Stimulated activated CD8-positive, alpha-beta memory T cell treated with anti-CD3 and anti-CD28 coated beads, Interleukin-7, amount 100 ng/mL, for 24 hours (primary cell): Measurements from ENCODE around the gene SLC48A1.
A peak's percentile ranks its signal among the peaks of the same experiment; 100 is the strongest.

Source experiments
- DNase-seq: peaks from one replicate; pipeline ENCODE4 v3.0.0-alpha.2; 2020; ENCODE audit warnings: low read depth

SLC48A1 gene

DNA sequence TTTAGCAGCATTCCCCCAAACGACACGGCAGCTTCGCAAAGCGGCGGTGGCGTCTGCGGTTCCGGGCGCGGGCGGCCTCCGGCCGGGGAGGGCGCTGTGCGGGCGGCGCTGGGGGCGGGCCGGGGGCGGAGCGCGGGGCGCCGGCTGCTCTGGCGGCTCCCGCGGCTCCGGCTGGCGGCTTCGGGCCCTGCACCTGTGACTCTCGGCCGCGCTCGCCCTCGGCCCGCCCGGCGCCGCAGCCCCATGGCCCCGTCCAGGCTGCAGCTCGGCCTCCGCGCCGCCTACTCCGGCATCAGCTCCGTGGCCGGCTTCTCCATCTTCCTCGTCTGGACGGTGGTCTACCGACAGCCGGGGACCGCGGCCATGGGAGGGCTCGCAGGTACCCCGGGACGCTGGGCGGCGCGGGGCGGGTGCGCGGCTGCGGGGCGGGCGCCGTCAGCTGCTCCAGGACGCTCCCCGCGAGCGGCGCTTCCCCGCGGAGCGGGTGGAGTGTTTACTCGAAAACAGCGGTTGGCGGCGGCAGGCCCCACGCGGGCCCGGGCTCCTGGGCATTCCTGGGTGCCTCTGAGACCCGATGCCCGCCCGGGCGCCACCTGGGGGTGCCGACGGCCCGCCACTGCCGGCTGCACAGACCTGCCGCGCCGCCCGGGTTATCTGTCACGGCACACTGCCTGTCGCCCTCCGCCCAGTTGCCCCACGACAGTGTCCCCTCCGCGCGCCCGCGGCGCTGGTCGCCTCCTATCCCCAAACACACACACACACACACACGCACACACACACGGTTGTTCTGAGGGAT is at the start of gene SLC48A1:
Gene SLC48A1 (plus strand): TSS at position 177 of the 796 bp plus-strand sequence. CDS start 67 bp downstream, at position 244.
- DNase-seq = no peak

DNA sequence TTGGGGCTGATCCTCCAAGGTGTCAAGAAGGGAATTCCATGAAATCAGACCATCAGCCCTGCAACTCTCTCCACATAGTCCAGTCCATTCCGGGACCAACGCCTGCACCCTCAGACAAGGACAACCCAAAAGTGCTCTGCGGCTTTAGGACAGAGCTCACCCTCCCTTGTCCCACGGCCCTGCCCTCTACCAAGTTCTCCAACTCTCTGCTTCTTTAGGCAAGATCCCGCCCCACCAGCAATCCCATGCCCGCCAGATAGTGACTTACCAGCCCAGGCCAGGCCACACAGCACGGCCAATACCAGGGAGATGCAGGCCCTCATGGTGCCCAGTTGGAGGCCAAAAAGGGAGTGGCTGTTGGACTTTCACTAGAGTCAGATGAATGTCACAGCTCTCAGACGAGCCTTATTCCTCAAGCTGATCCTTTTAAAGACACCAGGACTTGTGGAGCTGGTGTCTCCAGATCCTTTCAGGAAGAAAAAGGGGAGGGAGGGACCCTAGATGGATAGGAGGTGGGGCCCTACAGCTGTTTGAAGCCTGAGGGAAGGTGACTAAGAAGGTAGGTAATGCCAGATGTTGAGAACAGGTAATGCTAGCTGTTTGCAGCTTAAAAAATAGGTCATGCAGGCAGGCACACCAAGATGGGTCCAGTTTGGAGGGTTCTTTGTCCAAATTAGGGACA is 47.8 kb upstream of the SLC48A1 start, which contains the start of gene ENDOU:
Gene ENDOU (minus strand): TSS at position 400 of the 682 bp plus-strand sequence. CDS start 77 bp downstream, at position 323.
- no peak for DNase-seq

DNA sequence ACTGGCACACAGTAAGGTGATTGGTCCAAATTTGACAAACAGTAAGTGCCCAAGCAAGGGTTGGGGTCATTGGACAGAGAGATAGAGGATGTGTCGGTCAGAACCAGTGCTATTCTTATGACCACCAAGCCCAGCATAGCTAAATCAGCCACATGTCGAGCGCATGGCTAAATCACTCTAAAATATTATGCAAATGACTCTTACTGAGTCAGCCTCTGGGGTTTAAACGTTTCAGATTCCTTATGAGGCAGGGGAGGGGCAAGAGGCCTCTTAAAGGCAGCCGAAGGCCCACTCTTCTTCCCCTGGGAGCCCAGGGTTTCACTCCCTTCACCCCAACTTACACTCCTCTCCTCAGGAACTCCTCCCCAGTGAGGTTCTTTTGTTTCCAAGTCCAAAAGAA is 47.1 kb upstream of the SLC48A1 start:
- no peak for DNase-seq

DNA sequence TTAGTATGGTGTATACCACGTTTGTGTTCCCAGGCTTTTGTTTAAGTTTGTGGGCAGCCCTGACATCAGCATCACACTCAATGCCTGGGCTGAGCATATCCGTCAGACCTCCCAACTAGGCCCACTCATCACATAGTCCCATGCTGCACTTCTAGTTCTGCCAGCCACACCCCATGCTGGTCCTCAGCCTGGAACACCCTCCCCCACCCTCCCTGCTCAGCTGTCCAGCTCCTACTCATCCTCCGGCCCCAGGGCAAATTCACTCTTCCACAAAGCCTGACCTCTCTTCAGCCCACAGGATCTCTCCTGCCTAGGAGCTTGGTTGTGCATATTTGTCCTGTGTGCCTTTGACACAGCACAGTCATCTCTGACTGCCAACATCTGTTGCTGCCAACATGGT is 43.8 kb upstream of the SLC48A1 start:
- no peak for DNase-seq

DNA sequence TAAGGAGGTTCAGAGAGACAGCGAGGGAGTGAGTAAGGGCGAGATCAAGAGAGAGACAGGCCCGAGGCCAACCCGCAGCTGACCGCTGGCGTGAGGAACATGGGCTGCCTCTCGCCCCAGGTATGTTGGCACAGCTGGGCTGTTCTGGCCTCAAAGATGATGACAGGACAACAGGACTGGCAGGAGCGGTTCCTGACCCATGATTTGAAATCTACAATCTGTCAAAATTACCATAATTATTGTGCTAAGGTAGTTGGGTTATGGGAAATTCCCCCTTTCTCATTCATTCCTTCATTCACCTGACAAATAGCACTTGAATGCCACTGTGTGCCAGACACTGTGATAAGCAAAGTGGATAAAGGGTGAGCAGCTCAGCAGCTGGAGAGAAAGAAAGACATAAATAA is 42.7 kb upstream of the SLC48A1 start:
- DNase-seq = no peak

DNA sequence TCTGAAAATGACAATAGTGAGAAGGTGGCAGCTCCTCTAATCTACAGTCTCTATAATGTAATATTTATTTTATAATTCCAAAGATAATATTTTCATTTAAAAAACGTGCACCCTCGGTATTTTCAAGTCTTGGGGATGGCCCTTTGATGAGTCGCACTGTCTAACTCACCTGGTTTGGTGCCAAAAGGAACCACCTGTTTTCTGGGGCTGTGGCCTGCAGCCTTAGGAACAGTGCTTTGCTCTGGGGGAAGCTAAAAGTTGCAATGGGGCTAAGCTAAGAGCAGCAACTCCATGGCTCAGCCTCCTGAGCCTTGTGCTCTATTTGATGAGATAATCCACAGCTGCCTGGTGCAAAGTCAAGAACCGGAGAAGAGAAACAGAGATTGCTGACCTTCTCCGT is 41.3 kb upstream of the SLC48A1 start:
- no peak for DNase-seq

DNA sequence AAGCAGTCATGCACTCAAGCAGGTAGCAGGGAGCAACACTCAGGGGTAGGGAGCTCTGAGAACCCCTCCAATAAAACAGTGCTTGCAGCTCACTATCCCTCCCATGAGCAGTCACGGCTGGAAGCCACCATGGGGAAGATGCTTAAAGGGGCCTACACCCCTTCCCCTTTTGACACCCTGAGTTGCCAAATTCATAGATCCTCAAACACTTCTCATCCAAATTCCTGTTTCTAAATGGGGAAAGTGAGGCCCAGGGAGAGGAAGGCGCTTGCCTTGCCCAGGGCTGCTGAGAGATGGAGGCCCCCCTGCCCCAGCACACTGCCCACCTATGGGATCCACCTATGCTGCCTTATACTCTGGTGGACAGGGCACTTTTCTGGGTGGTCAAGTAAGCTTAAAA is 40.5 kb upstream of the SLC48A1 start:
- DNase-seq = no peak

DNA sequence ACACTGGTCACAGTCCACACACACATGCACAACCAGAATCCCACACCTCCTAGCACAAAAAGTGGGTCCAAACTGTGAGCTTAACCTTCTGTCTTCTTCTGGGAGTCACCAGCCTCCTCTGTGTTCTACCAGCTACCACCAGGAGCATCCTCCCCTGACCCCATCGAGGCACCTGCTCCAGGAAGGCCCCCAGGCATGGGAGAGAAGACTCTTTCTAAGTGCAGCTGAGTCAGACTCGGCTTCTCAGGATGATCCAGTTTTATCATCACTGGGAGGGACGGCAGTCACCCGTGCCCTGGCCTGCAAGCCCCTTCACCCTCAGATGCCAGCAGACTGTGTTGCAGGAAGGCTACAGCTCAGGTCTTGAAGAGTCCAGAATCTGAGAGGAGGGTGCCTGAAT is 39.9 kb upstream of the SLC48A1 start:
- no peak for DNase-seq

DNA sequence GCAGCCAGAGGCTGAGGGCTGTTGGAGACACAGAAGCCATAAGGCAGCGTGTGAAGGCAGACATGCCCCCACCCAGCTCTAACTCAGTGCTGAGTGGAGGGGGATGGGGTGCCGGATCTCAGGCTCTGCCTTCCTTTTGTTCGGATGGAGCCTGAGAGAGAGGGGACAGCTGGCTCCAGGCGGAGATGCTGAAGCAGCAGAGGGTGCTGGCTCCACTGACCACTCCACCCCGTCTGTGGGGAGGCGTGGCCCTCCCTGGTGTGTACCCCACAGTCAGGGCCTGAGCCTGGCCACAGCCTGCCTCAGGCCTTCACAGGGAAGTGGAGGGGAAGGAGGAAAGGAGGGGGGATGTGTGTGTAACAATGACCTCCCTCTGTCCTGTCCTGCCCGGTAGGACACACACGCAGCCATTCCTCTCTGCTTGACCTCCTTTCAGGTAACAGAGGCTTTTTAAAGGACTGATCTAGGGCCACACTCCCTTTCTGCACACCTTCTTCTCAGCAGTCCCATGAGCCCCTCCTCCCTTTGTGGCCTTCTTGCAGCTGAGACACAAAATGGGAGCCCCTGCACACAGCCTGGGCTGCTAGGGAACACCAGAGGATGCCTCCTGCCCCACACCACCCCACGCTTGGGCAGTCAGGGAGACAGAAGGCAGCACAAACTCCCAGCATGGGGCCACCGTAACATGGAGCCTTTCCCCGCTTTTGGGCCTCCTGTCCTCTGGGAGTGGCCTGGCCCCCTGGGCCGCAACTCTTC is 38.1 kb upstream of the SLC48A1 start:
- no peak for DNase-seq

DNA sequence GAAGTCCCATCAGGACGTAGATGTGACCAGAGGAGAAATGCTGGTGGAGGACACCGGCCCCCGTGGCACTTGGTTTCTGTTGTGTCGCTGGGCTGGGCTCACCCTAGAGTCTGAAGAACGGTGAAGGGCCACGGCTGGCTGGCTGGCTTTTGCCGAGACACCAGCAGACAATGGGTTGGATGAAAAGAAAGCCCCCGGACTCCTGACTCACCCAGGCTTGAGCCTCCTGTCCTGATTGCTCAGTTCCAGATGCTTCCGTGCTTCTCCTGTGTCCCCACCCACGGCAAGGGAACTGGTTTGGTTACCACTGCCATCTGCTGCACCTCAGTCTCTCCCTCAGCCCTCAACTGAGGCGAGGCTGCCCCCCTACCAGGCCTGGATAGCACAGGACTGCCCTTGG is 37.4 kb upstream of the SLC48A1 start:
- DNase-seq = no peak

DNA sequence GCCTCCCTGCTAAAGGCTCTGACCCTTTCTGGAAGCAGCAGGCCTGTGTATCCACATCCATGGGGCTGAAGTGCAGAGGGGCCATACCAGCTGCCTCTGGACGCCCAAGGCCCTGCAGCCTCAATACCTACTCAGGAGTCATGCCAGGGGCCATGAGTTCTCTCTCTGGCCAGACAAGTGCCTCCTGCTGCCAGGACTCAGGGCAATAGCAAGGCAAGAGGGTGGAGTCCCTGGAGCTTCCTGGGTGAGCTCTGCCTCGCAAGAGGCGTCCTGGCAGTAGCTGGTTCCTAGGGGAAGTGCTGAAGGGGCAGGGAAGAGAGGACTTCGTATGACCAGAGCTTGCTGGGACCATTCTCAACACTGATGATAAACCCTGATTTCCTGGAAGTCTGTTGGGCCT is 36.8 kb upstream of the SLC48A1 start:
- DNase-seq = no peak

DNA sequence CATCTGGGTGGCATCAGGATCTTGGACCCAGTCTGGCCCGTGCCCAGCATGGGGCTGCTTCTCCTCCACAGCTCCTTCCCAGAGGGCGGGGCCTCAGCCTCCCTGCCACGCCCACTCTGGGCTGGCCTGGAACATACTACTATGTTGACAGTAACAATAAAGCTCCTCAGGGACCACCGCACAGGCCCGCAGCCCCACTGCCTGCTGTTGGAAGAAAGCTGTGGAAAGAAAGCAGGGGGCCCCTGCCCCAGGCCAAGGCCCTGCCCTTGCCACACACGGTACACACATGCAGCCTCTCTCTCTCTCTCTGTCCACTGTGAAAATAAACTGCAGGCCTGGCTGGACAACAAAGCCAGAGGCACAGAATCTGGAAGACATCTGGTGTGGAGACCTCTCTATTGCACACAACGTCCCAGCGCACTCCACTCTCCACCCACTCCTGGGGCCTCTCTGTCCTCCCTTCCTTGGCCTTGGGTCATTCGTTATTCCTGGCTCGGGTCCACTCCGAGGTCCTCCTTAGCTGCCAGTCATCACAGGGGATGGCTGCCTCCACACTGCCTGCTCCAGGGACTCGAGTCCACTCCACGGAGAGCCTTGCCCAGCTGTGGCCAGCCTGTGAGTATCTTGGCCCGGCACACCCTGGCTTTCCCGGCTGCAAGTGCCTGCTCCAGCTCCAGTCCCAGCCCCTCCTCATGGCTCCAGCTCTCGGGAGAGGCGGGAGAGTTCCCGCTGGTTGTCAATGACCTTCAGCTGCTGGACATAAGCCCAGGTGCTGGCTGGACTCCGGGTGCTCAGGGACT is 36.0 kb upstream of the SLC48A1 start:
- DNase-seq = no peak

DNA sequence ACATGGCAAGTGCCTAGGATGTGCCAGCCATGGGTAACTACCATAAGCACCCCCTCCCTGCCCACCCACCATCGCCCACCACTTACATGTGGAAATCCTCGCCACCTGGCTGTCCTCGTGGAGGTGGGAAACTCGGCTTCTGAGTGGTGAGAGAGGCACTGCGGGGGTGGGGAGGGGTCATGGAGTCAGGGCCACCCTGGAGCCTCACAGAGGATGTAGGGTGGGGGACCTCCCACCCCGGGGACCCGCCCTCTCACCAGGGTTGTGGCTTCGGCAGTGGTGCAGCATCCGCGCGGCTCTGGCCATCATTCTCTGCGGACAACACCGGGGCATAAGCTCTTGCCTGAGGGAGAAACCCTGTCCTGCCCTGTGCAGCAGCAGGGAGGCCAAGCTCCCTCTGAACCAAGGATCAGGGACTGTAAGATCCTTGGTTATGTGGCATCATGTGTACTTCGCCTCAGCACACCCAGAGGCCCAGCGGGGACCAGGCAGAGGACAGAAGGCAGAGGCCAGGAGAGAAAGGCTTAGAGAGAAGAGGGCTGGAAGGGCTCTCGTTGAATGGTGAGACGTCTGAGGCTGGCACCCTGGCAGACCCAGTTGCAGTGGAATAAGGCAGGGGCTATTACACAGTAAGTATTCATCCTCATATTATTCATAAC is 35.0 kb upstream of the SLC48A1 start:
- DNase-seq = no peak

DNA sequence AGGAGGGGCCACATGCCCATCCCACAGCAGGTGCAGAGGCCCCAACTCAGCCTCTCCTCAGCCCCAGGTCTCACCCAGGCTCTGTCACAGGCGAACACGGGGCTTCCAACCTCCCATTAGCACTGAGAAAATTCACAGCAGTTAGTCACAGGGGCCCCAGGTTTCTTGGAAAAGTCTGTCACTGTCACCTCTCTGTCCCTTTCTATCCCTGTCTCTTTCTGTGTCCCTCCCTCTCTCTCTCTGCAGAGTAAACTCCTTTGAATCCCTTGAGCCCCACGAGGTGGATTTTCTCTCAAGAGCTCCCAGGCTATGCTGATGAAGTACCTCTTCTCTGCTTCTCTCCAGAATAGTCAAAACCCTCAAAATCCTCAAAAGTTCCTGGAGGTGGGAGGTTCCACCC is 33.7 kb upstream of the SLC48A1 start:
- DNase-seq = no peak

DNA sequence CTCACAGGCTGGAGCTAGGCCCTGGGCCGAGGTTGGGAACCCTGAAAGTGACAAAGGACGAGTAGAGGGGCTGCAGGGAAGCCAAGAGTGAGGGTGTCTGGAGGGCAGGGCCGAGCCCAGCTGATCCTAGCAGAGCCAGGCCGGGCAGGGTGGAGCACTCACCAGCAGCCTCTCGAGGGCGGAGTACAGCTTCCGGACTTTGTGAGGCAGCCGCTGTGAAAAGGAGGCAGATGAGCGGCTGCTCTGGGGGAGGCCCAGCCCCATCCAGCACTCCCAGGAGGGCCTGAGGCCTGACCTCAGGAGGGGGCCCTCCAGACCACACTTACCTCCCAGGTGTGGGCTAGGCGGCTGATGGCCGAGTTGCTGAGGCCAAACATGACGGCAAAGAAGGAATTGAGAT is 33.1 kb upstream of the SLC48A1 start:
- DNase-seq = no peak

DNA sequence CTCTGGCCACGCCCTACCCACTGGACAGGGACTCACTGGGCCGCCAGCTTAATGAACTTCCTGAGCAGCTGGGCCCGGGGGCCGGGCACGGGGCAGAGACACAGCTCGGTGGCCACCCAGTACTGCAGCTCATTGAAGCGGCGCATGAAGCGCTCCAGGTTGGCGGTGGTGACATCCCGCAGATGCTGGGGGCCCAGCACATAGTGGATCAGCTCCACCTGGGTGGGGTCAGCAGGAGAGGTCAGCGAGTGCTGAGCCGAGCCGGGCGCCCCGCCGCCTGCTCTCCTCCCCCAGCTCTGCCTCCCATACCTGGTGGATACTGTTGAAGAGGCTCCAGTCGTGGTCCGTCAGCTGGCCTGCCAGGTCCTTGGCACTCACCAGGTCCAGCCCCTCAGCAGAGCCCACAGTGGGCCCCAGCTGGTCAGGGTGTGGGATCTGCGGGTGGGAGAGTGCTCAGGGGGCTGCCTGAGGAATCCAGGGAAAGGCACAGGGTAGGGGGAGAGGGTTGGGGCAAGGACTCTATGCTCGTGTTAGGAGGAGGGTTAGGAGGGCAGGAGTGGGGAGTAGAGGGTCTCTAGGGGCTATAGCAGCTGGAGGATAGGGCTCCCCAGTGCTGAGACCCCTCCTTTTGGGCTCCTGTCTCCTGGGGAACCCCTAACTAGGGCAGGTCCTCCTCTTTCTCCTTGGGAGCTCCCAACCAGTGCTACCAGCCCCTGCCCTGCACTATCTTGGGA is 32.3 kb upstream of the SLC48A1 start:
- DNase-seq = no peak

DNA sequence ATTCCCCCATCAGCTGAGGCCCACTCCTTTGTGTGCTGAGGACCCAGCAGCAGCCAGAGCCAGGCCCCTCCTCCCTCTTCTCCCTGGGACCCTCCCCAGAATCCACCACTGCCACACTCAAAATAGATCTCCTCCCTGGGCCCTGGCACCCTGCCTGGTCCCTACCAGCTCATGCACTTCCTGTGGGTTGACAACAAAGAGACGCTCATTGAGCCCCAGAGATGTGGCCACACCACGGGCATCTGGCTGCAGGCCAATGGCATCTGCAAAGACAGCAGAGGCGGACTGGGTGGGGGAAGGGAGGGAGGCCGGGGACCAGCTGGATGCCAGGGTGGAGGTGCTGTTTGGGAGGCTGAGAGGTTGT is 31.7 kb upstream of the SLC48A1 start:
- DNase-seq = peak; percentile 33

DNA sequence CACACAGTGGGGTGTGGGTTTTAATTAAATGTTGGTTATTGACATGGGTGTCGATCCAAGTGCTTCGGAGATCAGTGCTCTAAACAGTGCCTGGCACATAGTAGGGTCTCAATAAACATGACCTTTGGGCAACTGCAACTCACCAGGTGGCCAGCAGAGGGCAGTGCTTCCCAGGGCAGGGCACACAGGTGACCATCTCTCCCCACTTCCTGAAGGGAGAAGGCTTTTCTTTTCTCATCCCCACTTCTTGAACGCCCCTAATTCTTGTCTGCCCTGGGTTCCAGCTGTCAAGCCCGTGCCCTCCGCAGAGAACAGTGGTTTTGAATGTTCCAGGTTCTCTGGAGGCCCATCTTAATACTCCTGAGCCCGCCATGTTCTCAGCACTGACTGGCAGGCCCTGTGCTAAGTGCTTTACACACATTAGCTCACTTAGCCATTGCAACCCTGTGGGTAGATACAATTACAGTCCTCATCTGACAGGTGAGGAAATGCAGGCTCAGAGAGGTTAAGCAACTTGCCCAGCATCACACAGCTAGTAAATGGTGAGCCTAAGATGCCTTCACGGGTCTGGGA is 30.7 kb upstream of the SLC48A1 start:
- DNase-seq = peak; percentile 68

DNA sequence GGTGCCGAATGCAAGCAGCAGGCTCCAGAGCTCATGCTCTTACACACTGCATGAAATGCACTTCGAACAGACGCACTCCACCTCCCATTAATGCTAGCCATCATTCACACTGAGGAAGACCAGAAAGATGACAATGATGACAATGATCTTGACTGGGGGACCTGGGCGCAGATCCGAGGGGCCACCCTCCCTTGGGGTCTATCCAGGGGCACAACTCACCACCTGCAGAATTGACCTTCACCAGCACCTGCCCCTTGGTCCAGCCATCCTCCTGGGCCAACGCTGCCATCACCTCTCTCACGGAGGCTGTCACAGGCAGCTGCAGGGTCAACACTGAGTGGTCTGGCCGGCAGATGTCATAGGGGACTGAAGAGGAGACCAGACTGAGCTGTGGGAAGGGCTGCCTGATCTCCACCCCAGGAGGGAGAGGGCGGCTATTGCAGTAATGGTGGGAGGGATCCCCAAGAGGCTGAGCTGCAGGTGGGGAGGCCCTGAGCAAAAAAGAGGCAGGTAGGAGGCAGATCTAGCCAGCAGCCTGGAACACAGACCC is 29.7 kb upstream of the SLC48A1 start:
- no peak for DNase-seq

DNA sequence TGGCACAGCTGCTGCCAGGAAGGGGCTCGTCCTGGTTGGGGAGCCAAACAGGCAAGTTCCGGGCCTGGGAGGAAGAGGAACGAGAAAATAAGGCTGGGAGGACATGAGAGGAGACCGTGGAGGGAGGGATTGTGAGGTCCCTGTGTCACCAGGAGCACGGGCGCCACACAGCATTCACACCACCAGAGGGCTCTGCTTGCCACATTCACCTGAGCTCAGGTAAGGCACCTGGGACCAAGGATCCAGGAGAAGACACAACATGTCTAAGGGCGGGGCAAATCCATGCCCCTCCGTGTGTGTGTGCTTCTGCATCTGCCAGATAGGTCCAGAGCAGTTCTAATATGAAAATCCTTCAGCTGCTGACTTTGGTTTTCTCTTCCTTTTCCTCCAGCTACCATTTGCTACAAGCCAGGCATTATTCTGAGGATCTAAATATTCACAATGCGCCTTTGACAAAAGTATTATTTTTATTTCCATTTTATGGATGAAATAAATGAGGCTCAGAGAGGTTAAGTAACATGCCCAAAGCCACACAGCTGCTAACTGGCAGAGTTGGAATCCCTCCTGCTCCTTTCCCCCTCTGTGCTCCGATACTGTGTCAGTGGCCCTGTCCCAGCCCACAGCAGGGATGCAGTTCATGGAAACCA is 28.9 kb upstream of the SLC48A1 start:
- no peak for DNase-seq
